IMR-90 (cell line): Measurements from ENCODE around the gene CDH3. TPM values are rescaled to one million over a fixed set of nuclear protein-coding genes. Genes with fewer than 3 reads are reported as not detected.

Source experiments
- ATAC-seq: fragments of 200-7000 bp; cut with Tn5 transposase; 2 replicates; pipeline ENCODE4 v1.9.1; 2020; ENCODE audit warnings: low read depth, mild to moderate bottlenecking, moderate library complexity
- BruUV-seq: library from RNA; stranded (reverse); fragments of 400-500 nt; replicated peaks from 2 replicates; lab custom pipeline; 2021; lab: Mats Ljungman, UMichigan
- CTCF ChIA-PET: fragments of 300-600 bp; formaldehyde crosslinking; extraction: SDS; loops from one replicate; lab custom pipeline; 2021; ENCODE audit warnings: antibody characterized with exemption; lab: Yijun Ruan, JAX
- POLR2A ChIA-PET: fragments of 300-600 bp; sonication (Branson Sonifier 250); formaldehyde crosslinking; loops from one replicate; lab custom pipeline; 2022; ENCODE audit warnings: antibody characterized with exemption; ENCODE audit not compliant: unreplicated experiment; lab: Charles Lee
- DNase-seq: peaks from one replicate; pipeline ENCODE4 v3.0.0; 2013
- H2AFZ ChIP-seq: replicated peaks from 2 replicates; pipeline ENCODE3; 2013; ENCODE audit warnings: low read length, mild to moderate bottlenecking; ENCODE audit not compliant: poor library complexity
- H2AK5ac ChIP-seq: 2 replicates; pipeline ENCODE4 v1.6.1; 2013; ENCODE audit warnings: low read depth, low read length, inconsistent platforms
- H2AK9ac ChIP-seq: replicated peaks from 2 replicates; pipeline ENCODE3; 2013; ENCODE audit warnings: mild to moderate bottlenecking, low read depth, low read length, moderate library complexity; ENCODE audit not compliant: poor library complexity
- H2BK120ac ChIP-seq: 2 replicates; pipeline ENCODE4 v1.6.1; 2013; ENCODE audit warnings: low read depth, low read length, inconsistent platforms
- H2BK15ac ChIP-seq: 3 replicates; pipeline ENCODE4 v1.6.1; 2013; ENCODE audit warnings: low read depth, low read length, inconsistent platforms
- H2BK20ac ChIP-seq: 2 replicates; pipeline ENCODE4 v1.6.1; 2013; ENCODE audit warnings: low read depth, mild to moderate bottlenecking, inconsistent platforms, low read length, moderate library complexity
- H2BK5ac ChIP-seq: 2 replicates; pipeline ENCODE4 v1.6.1; 2013; ENCODE audit warnings: mild to moderate bottlenecking, low read depth, low read length, inconsistent platforms; ENCODE audit not compliant: poor library complexity, severe bottlenecking
- H3K14ac ChIP-seq: replicated peaks from 2 replicates; pipeline ENCODE4 v1.6.1; 2013; ENCODE audit warnings: low read depth, low read length, inconsistent platforms
- H3K18ac ChIP-seq: 2 replicates; pipeline ENCODE4 v1.6.1; 2013; ENCODE audit warnings: low read depth, low read length, control low read depth
- H3K23ac ChIP-seq: 2 replicates; pipeline ENCODE4 v1.6.1; 2013; ENCODE audit warnings: low read depth, low read length, inconsistent platforms
- H3K27ac ChIP-seq: 2 replicates; pipeline ENCODE4 v1.5.1; 2013; ENCODE audit warnings: mild to moderate bottlenecking, control low read depth, low read length; ENCODE audit not compliant: insufficient read depth
- H3K27me3 ChIP-seq: 2 replicates; pipeline ENCODE4 v1.6.1; 2013; ENCODE audit warnings: low read length; ENCODE audit not compliant: control insufficient read depth, insufficient read depth
- H3K36me3 ChIP-seq: 2 replicates; pipeline ENCODE4 v1.6.1; 2013; ENCODE audit warnings: low read length, mixed read lengths; ENCODE audit not compliant: control insufficient read depth, insufficient read depth
- H3K4ac ChIP-seq: 2 replicates; pipeline ENCODE4 v1.6.1; 2013; ENCODE audit warnings: low read depth, low read length, inconsistent platforms
- H3K4me1 ChIP-seq: 2 replicates; pipeline ENCODE4 v1.6.1; 2013; ENCODE audit warnings: low read length, mixed read lengths; ENCODE audit not compliant: control insufficient read depth, insufficient read depth
- H3K4me2 ChIP-seq: 2 replicates; pipeline ENCODE4 v1.6.1; 2013; ENCODE audit warnings: low read depth, mild to moderate bottlenecking, control low read depth, low read length, moderate library complexity
- H3K4me3 ChIP-seq: 2 replicates; pipeline ENCODE4 v1.5.1; 2013; ENCODE audit warnings: low read depth, mild to moderate bottlenecking, control low read depth, low read length, moderate library complexity; ENCODE audit not compliant: insufficient read depth
- H3K56ac ChIP-seq: 2 replicates; pipeline ENCODE4 v1.6.1; 2013; ENCODE audit warnings: low read length, inconsistent platforms; ENCODE audit not compliant: insufficient read depth; ENCODE audit errors: extremely low read depth
- H3K79me1 ChIP-seq, 2 experiments: 2 replicates each; pipeline ENCODE4 v1.6.1; 2013; ENCODE audit warnings: low read length in 2 of 2, inconsistent platforms in 1 of 2, low read depth in 1 of 2
- H3K9ac ChIP-seq: 2 replicates; pipeline ENCODE4 v1.6.1; 2013; ENCODE audit warnings: low read depth, low read length, control low read depth
- H3K9me1 ChIP-seq: 2 replicates; pipeline ENCODE4 v1.6.1; 2013; ENCODE audit warnings: low read length, inconsistent platforms; ENCODE audit not compliant: insufficient read depth
- H3K9me3 ChIP-seq: 2 replicates; pipeline ENCODE4 v1.6.1; 2013; ENCODE audit warnings: low read length; ENCODE audit not compliant: control insufficient read depth, insufficient read depth
- H4K20me1 ChIP-seq: 2 replicates; pipeline ENCODE4 v1.6.1; 2013; ENCODE audit warnings: low read length, inconsistent platforms; ENCODE audit not compliant: insufficient read depth
- H4K5ac ChIP-seq: 2 replicates; pipeline ENCODE4 v1.6.1; 2013; ENCODE audit warnings: mild to moderate bottlenecking, low read depth, low read length, control low read depth
- H4K8ac ChIP-seq, 2 experiments: 2 replicates each; pipeline ENCODE4 v1.6.1; 2013; ENCODE audit warnings: low read depth in 2 of 2, low read length in 2 of 2, control low read depth in 1 of 2, inconsistent platforms in 1 of 2
- H4K91ac ChIP-seq: 2 replicates; pipeline ENCODE4 v1.6.1; 2013; ENCODE audit warnings: low read depth, low read length, inconsistent platforms; ENCODE audit not compliant: insufficient read depth
- BHLHE40 ChIP-seq: fragments of 150-350 bp; IDR thresholded peaks from 2 replicates; pipeline ENCODE4 v1.6.1; 2016; ENCODE audit warnings: mild to moderate bottlenecking, low read depth, low read length
- CEBPB ChIP-seq: IDR thresholded peaks from 2 replicates; pipeline ENCODE4 v1.6.1; 2012; ENCODE audit warnings: low read depth, low read length, improper control_type of control experiment
- CHD1 ChIP-seq: IDR thresholded peaks from 2 replicates; pipeline ENCODE4 v1.6.1; 2012; ENCODE audit warnings: low read depth, low read length, improper control_type of control experiment
- FOS ChIP-seq: fragments of 150-350 bp; IDR thresholded peaks from 2 replicates; pipeline ENCODE4 v1.6.1; 2016; ENCODE audit warnings: low read depth, low read length
- MAFK ChIP-seq: IDR thresholded peaks from 2 replicates; pipeline ENCODE4 v1.6.1; 2012; ENCODE audit warnings: low read depth, low read length, improper control_type of control experiment
- MAZ ChIP-seq: IDR thresholded peaks from 2 replicates; pipeline ENCODE4 v1.6.1; 2012; ENCODE audit warnings: low read depth, mild to moderate bottlenecking, low read length, improper control_type of control experiment, moderate library complexity, borderline replicate concordance
- MXI1 ChIP-seq: IDR thresholded peaks from 2 replicates; pipeline ENCODE4 v1.6.1; 2012; ENCODE audit warnings: low read depth, mild to moderate bottlenecking, low read length, moderate library complexity, borderline replicate concordance
- NFE2L2 ChIP-seq: fragments of 150-350 bp; IDR thresholded peaks from 2 replicates; pipeline ENCODE4 v1.6.1; 2016; ENCODE audit warnings: low read depth, mild to moderate bottlenecking, low read length
- POLR2A ChIP-seq: IDR thresholded peaks from 2 replicates; pipeline ENCODE4 v1.6.1; 2012; ENCODE audit warnings: mild to moderate bottlenecking, low read depth, low read length
- RAD21 ChIP-seq: IDR thresholded peaks from 2 replicates; pipeline ENCODE4 v1.6.1; 2012; ENCODE audit warnings: low read length, improper control_type of control experiment
- RCOR1 ChIP-seq: IDR thresholded peaks from 2 replicates; pipeline ENCODE4 v1.6.1; 2012; ENCODE audit warnings: mild to moderate bottlenecking, low read length, improper control_type of control experiment; ENCODE audit not compliant: insufficient replicate concordance
- RFX5 ChIP-seq: IDR thresholded peaks from 2 replicates; pipeline ENCODE4 v1.8.0; 2012; ENCODE audit warnings: low read depth, mild to moderate bottlenecking, low read length, moderate library complexity
- WGBS, 2 experiments: methylation state at CpG; one replicate each; pipeline versions ENCODE4 v1.1.5 to v1.1.7; 2013; ENCODE audit warnings: missing lambda C conversion rate in 2 of 2; ENCODE audit not compliant: insufficient read length in 1 of 2; ENCODE audit errors: extremely low coverage in 2 of 2; 5-methylcytosine and 5-hydroxymethylcytosine counted together
- dilution Hi-C: fragments of 300-500 bp; cut with HindIII; formaldehyde crosslinking; loops from one replicate; pipeline ENCODE4 v1.14.3; 2018; ENCODE audit warnings: low sequenced_read_pairs; ENCODE audit not compliant: unreplicated experiment
- in situ Hi-C: fragments of 300-500 bp; cut with MboI; formaldehyde crosslinking; loops from 3 replicates; pipeline ENCODE4 v1.14.3; 2019; ENCODE audit warnings: low sequenced_read_pairs, inconsistent platforms, mixed read lengths
- intact Hi-C: fragments of 100-400 bp; cut with micrococcal nuclease; formaldehyde crosslinking; loops from 2 replicates; pipeline ENCODE4 v1.10.0; 2022
- polyA plus RNA-seq, 3 experiments: library from polyadenylated mRNA; depleted of rRNA; stranded (reverse); fragments of >200 nt; gene quantifications; 2 replicates each; pipeline ENCODE4 v1.2.3, GENCODE V29; 2012; ENCODE audit warnings: low replicate concordance in 1 of 3
- total RNA-seq: library from RNA; depleted of rRNA; stranded (reverse); fragments of >200 nt; gene quantifications from 2 replicates; pipeline ENCODE4 v1.2.3, GENCODE V29; 2012
- TF ChIP-seq, protein P1 (sequence below): fragments of 150-350 bp; IDR thresholded peaks from 2 replicates; pipeline ENCODE4 v1.6.1; 2016; ENCODE audit warnings: low read depth, mild to moderate bottlenecking, low read length, moderate library complexity, borderline replicate concordance
- TF ChIP-seq, protein P2 (sequence below): fragments of 150-350 bp; IDR thresholded peaks from 2 replicates; pipeline ENCODE4 v1.6.1; 2017; ENCODE audit warnings: mild to moderate bottlenecking, antibody characterized with exemption, low read length, low read depth

Gene CDH3
- total and polyA plus RNA-seq, 2 of the 4 experiments (the other 2 are of a cell fraction), result not detected

DNA sequence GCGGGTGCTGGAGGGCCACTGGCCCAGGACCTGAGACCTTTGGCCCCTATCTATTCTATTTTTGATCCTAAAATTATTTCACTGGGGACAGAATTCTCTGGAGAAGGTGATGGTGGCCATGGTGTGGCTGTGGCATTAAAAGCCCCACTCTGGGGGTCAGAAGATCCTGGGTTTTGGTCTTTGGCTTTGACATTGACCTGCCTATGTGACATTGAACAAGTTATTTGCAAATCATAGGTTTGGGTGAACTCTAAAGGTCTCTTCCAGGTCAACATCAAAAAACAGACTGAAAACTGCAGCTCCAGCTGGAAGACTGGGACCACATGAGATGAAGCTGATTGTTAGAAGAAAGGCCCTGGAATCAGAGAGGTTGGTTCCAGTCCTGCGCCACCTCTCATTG, 89.7 kb downstream of the CDH3 start:
- Histone ChIP-seq H3K9me1 (no peaks in the 10 kb centered on the region), H3K27me3 (peaks cover 52% of the 10 kb centered on the region), H3K4me2 (no peak overlapping the region), H2AFZ (no peak overlapping the region), H2AK9ac (no peak overlapping the region), H3K56ac (no peak overlapping the region), H3K4me3 (no peak overlapping the region), H3K9me3 (peaks cover 4% of the 10 kb centered on the region; the same call in 1 of the 2 replicates), H4K5ac (no peak overlapping the region), H2BK15ac (no peak overlapping the region), H3K9ac (no peak overlapping the region), H3K18ac (no peak overlapping the region), H4K8ac (no peak overlapping the region), H3K36me3 (no peaks in the 10 kb centered on the region), H3K14ac (no peak overlapping the region), H2BK5ac (no peak overlapping the region), H3K27ac (no peak overlapping the region), H2AK5ac (no peak overlapping the region), H4K20me1 (no peaks in the 10 kb centered on the region), H3K79me1 (no peaks in the 10 kb centered on the region), H3K4me1 (no peaks in the 10 kb centered on the region), H2BK20ac (no peak overlapping the region), H3K23ac (no peak overlapping the region), H4K91ac (no peak overlapping the region), H2BK120ac (no peak overlapping the region), H3K4ac (no peak overlapping the region)
- no CpG with 5 or more reads among the region's 2 CpGs for WGBS, 2 experiments
- ChIA-PET POLR2A (no interaction called here), CTCF (no interaction called here)
- ATAC-seq (no peak), DNase-seq (no peak)
- TF ChIP-seq, protein P1, sequence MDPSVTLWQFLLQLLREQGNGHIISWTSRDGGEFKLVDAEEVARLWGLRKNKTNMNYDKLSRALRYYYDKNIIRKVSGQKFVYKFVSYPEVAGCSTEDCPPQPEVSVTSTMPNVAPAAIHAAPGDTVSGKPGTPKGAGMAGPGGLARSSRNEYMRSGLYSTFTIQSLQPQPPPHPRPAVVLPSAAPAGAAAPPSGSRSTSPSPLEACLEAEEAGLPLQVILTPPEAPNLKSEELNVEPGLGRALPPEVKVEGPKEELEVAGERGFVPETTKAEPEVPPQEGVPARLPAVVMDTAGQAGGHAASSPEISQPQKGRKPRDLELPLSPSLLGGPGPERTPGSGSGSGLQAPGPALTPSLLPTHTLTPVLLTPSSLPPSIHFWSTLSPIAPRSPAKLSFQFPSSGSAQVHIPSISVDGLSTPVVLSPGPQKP, result no peak
- TF ChIP-seq, protein P2, sequence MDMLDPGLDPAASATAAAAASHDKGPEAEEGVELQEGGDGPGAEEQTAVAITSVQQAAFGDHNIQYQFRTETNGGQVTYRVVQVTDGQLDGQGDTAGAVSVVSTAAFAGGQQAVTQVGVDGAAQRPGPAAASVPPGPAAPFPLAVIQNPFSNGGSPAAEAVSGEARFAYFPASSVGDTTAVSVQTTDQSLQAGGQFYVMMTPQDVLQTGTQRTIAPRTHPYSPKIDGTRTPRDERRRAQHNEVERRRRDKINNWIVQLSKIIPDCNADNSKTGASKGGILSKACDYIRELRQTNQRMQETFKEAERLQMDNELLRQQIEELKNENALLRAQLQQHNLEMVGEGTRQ, result no peak
- no peak for TF ChIP-seq NFE2L2
- TF ChIP-seq BHLHE40, result no peak
- no peak for TF ChIP-seq MAFK
- no peak for TF ChIP-seq FOS
- TF ChIP-seq CHD1, result no peak
- no peak for TF ChIP-seq RFX5
- no peak for TF ChIP-seq MAZ
- TF ChIP-seq RCOR1, result no peak
- TF ChIP-seq CEBPB, result no peak
- TF ChIP-seq MXI1, result no peak
- TF ChIP-seq POLR2A, result no peak
- TF ChIP-seq RAD21, result no peak
- dilution Hi-C loops, result no loop called here
- no TSS peak for BruUV-seq
- in situ Hi-C loops, result no loop called here
- intact Hi-C loops, result no loop called here
